Smooth muscle cell (in vitro differentiated cells): ENCODE results near the gene COX4I1. TPM values are rescaled to one million over a fixed set of nuclear protein-coding genes. Genes with fewer than 3 reads are reported as not detected.

ENCODE experiments used
- DNase-seq: peaks from one replicate; lab custom pipeline; 2025; ENCODE audit not compliant: unreplicated experiment; lab: John Stamatoyannopoulos, UW
- H2AFZ ChIP-seq: fragments of 200-600 bp; sonication (generic); 2 replicates; pipeline ENCODE4 v1.6.0; 2016; ENCODE audit warnings: antibody characterized with exemption, low read depth, mild to moderate bottlenecking
- H3F3A ChIP-seq: fragments of 200-600 bp; sonication (generic); 2 replicates; pipeline ENCODE4 v1.6.0; 2017; ENCODE audit warnings: antibody characterized with exemption, low read depth
- H3K27ac ChIP-seq: fragments of 200-600 bp; sonication (generic); 2 replicates; pipeline ENCODE4 v1.5.1; 2016; ENCODE audit warnings: low read depth, mild to moderate bottlenecking
- H3K27me3 ChIP-seq: fragments of 200-600 bp; sonication (generic); 2 replicates; pipeline ENCODE4 v1.6.1; 2016; ENCODE audit warnings: low read depth, mild to moderate bottlenecking
- H3K36me3 ChIP-seq: fragments of 200-600 bp; sonication (generic); 2 replicates; pipeline ENCODE4 v1.5.1; 2016; ENCODE audit warnings: low read depth
- H3K4me1 ChIP-seq: fragments of 200-600 bp; sonication (generic); 2 replicates; pipeline ENCODE4 v1.5.1; 2016; ENCODE audit warnings: low read depth
- H3K4me2 ChIP-seq: fragments of 200-600 bp; sonication (generic); 2 replicates; pipeline ENCODE4 v1.6.0; 2016; ENCODE audit warnings: mild to moderate bottlenecking
- H3K4me3 ChIP-seq: fragments of 200-600 bp; sonication (generic); 2 replicates; pipeline ENCODE4 v1.5.1; 2016; ENCODE audit warnings: mild to moderate bottlenecking
- H3K79me2 ChIP-seq: fragments of 200-600 bp; sonication (generic); 2 replicates; pipeline ENCODE4 v1.6.0; 2016; ENCODE audit warnings: low read depth, mild to moderate bottlenecking
- H3K9ac ChIP-seq: fragments of 200-600 bp; sonication (generic); 2 replicates; pipeline ENCODE4 v1.6.0; 2016; ENCODE audit warnings: low read depth
- H3K9me3 ChIP-seq: fragments of 200-600 bp; sonication (generic); replicated peaks from 2 replicates; pipeline ENCODE4 v1.5.1; 2016; ENCODE audit warnings: low read depth
- H4K20me1 ChIP-seq: fragments of 200-600 bp; sonication (generic); 2 replicates; pipeline ENCODE4 v1.6.0; 2016; ENCODE audit warnings: low read depth
- CTCF ChIP-seq: fragments of 200-600 bp; sonication (generic); IDR thresholded peaks from 2 replicates; pipeline ENCODE4 v1.5.1; 2017; ENCODE audit warnings: borderline replicate concordance, mild to moderate bottlenecking, antibody characterized with exemption; ENCODE audit not compliant: insufficient read depth, poor library complexity, severe bottlenecking
- WGBS: methylation state at CpG from one replicate; pipeline ENCODE4 v1.1.7; 2016; ENCODE audit warnings: low lambda C conversion rate; 5-methylcytosine and 5-hydroxymethylcytosine counted together
- polyA plus RNA-seq: library from polyadenylated mRNA; unstranded; fragments of >200 nt; fragmentation: Nextera tagmentation; extraction: Ambion mirVana; gene quantifications from 2 replicates; pipeline ENCODE4 v1.2.1, GENCODE V29; 2016
- total RNA-seq: library from RNA; depleted of rRNA; stranded (reverse); fragments of >200 nt; gene quantifications from 2 replicates; pipeline ENCODE4 v1.2.3, GENCODE V29; 2014

Gene COX4I1
- total and polyA plus RNA-seq, 2 experiments from 2014 or later: 342 to 612 TPM

GRCh38 chr16:85826686-85827247, 27.3 kb downstream of the COX4I1 start:
- H3K4me3 ChIP-seq: no peak overlapping the region
- H3K27me3 ChIP-seq: no peaks in the 10 kb centered on the region
- no peaks in the 10 kb centered on the region for H4K20me1 ChIP-seq
- no peak overlapping the region for H3K4me2 ChIP-seq
- H3K79me2 ChIP-seq: no peaks in the 10 kb centered on the region
- H3K9me3 ChIP-seq: no peaks in the 10 kb centered on the region
- H3K36me3 ChIP-seq: no peaks in the 10 kb centered on the region
- H3K27ac ChIP-seq: no peak overlapping the region
- 91% methylated on average over 15 of the region's 16 CpGs for WGBS
- no peak for TF ChIP-seq CTCF
- H3K9ac ChIP-seq: no peak overlapping the region
- no peaks in the 10 kb centered on the region for H3K4me1 ChIP-seq
- H2AFZ ChIP-seq: no peak overlapping the region
- no peaks in the 10 kb centered on the region for H3F3A ChIP-seq
- no peak for DNase-seq

GRCh38 chr16:85828166-85828565, 28.7 kb downstream of the COX4I1 start:
- Histone ChIP-seq H3K27me3 (no peaks in the 10 kb centered on the region), H3K4me3 (no peak overlapping the region), H3K79me2 (no peaks in the 10 kb centered on the region), H4K20me1 (no peaks in the 10 kb centered on the region), H3K27ac (no peak overlapping the region), H2AFZ (no peak overlapping the region), H3F3A (no peaks in the 10 kb centered on the region), H3K4me2 (no peak overlapping the region), H3K36me3 (no peaks in the 10 kb centered on the region), H3K9me3 (no peaks in the 10 kb centered on the region), H3K9ac (no peak overlapping the region), H3K4me1 (no peaks in the 10 kb centered on the region)
- DNase-seq: no peak
- WGBS: 94% methylated on average over 9 of the region's 9 CpGs
- no peak for TF ChIP-seq CTCF

- no peak for DNase-seq
- H4K20me1 ChIP-seq: no peaks in the 10 kb centered on the region
- no peaks in the 10 kb centered on the region for H3K36me3 ChIP-seq
- H3K79me2 ChIP-seq: no peaks in the 10 kb centered on the region
- no peak overlapping the region for H3K9ac ChIP-seq
- no peaks in the 10 kb centered on the region for H3K4me1 ChIP-seq
- no peak overlapping the region for H3K4me3 ChIP-seq
- H3K9me3 ChIP-seq: no peaks in the 10 kb centered on the region
- H3K27ac ChIP-seq: no peak overlapping the region
- no peak overlapping the region for H3K4me2 ChIP-seq
- TF ChIP-seq CTCF: no peak
- H3F3A ChIP-seq: no peaks in the 10 kb centered on the region
- no peak overlapping the region for H2AFZ ChIP-seq
- no peaks in the 10 kb centered on the region for H3K27me3 ChIP-seq
- 91% methylated on average over 15 of the region's 15 CpGs for WGBS
Measured at GRCh38 chr16:85829171-85829719, 29.8 kb downstream of the COX4I1 start.
